Neural crest cell (in vitro differentiated cells): ENCODE data around the gene SLC5A6. TPM values are rescaled to one million over a fixed set of nuclear protein-coding genes. Genes with fewer than 3 reads are reported as not detected.
"Not testable (repeated sequence)": the region's sequence is repeated elsewhere in the genome, so short reads cannot be mapped to it uniquely, and the experiment has no call there.

Experiments
- DNase-seq: peaks from one replicate; pipeline ENCODE4 v3.0.0; 2021; ENCODE audit warnings: low read depth, mixed read lengths, low spot score
- H3K27ac Mint-ChIP-seq: one replicate; pipeline ENCODE4 v1.8.0; 2021; ENCODE audit warnings: mild to moderate bottlenecking, mixed read lengths; ENCODE audit not compliant: unreplicated experiment
- H3K27me3 Mint-ChIP-seq: 2 replicates; pipeline ENCODE4 v1.8.0; 2021; ENCODE audit warnings: low read depth, mild to moderate bottlenecking, mixed read lengths
- H3K36me3 Mint-ChIP-seq: 2 replicates; pipeline ENCODE4 v1.8.0; 2021; ENCODE audit warnings: low read depth, mild to moderate bottlenecking, mixed read lengths
- H3K4me1 Mint-ChIP-seq: 2 replicates; pipeline ENCODE4 v1.8.0; 2021; ENCODE audit warnings: mixed read lengths
- H3K4me3 Mint-ChIP-seq: one replicate; pipeline ENCODE4 v1.8.0; 2021; ENCODE audit warnings: mild to moderate bottlenecking, mixed read lengths
- H3K9me3 Mint-ChIP-seq: 2 replicates; pipeline ENCODE4 v1.8.0; 2021; ENCODE audit warnings: mixed read lengths
- CTCF ChIP-seq: fragments of 200-600 bp; sonication (generic); conservative IDR thresholded peaks from 2 replicates; pipeline ENCODE4 v1.5.0; 2021; ENCODE audit warnings: antibody characterized with exemption, mild to moderate bottlenecking
- total RNA-seq: library from RNA; stranded (reverse); gene quantifications from 2 replicates; pipeline ENCODE4 v1.2.1, GENCODE V29; 2021

The SLC5A6 gene
- total RNA-seq, 1 donor from 2014 or later = 140 TPM

- TF ChIP-seq CTCF = no peak
- Mint-ChIP-seq H3K4me1 (no peaks in the 10 kb centered on the region), H3K27ac (no peak overlapping the region), H3K27me3 (peaks cover 19% of the 10 kb centered on the region), H3K9me3 (no peaks in the 10 kb centered on the region), H3K4me3 (no peak overlapping the region), H3K36me3 (no peaks in the 10 kb centered on the region)
- no peak for DNase-seq
Observed at GRCh38 chr2:27184115-27184514, 28.0 kb downstream of the SLC5A6 start.

- H3K9me3 Mint-ChIP-seq = no peaks in the 10 kb centered on the region
- no peaks in the 10 kb centered on the region for H3K4me1 Mint-ChIP-seq
- H3K27ac Mint-ChIP-seq = no peak overlapping the region
- DNase-seq = no peak
- no peak for TF ChIP-seq CTCF
- H3K27me3 Mint-ChIP-seq = peaks cover 24% of the 10 kb centered on the region
- no peaks in the 10 kb centered on the region for H3K36me3 Mint-ChIP-seq
- no peak overlapping the region for H3K4me3 Mint-ChIP-seq
Observed at GRCh38 chr2:27182346-27182745, 29.7 kb downstream of the SLC5A6 start.

GRCh38 chr2:27179344-27180000 lies 32.6 kb downstream of the SLC5A6 start:
- no peak for TF ChIP-seq CTCF

GRCh38 chr2:27178469-27178868 lies 33.6 kb downstream of the SLC5A6 start:
- no peak overlapping the region for H3K4me3 Mint-ChIP-seq
- no peak for TF ChIP-seq CTCF
- H3K9me3 Mint-ChIP-seq = no peaks in the 10 kb centered on the region
- H3K27ac Mint-ChIP-seq = no peak overlapping the region
- DNase-seq = no peak
- no peaks in the 10 kb centered on the region for H3K36me3 Mint-ChIP-seq
- no peaks in the 10 kb centered on the region for H3K4me1 Mint-ChIP-seq
- H3K27me3 Mint-ChIP-seq = peaks cover 22% of the 10 kb centered on the region

More at GRCh38 chr2:27179344-27180000, 32.6 kb downstream of the SLC5A6 start:
- H3K4me1 Mint-ChIP-seq = no peaks in the 10 kb centered on the region
- no peaks in the 10 kb centered on the region for H3K9me3 Mint-ChIP-seq
- H3K27me3 Mint-ChIP-seq = peaks cover 25% of the 10 kb centered on the region
- no peak overlapping the region for H3K27ac Mint-ChIP-seq
- no peaks in the 10 kb centered on the region for H3K36me3 Mint-ChIP-seq
- H3K4me3 Mint-ChIP-seq = no peak overlapping the region
- DNase-seq = no peak

- H3K9me3 Mint-ChIP-seq = no peaks in the 10 kb centered on the region
- no peak for TF ChIP-seq CTCF
Observed at GRCh38 chr2:27177441-27178351, 34.4 kb downstream of the SLC5A6 start.

GRCh38 chr2:27175781-27176180 lies 36.3 kb downstream of the SLC5A6 start:
- H3K9me3 Mint-ChIP-seq, DNase-seq, H3K4me3 Mint-ChIP-seq, H3K36me3 Mint-ChIP-seq, H3K4me1 Mint-ChIP-seq, H3K27ac Mint-ChIP-seq: not testable (repeated sequence)
- H3K27me3 Mint-ChIP-seq = peaks cover 20% of the 10 kb centered on the region

More at GRCh38 chr2:27177441-27178351, 34.4 kb downstream of the SLC5A6 start:
- no peaks in the 10 kb centered on the region for H3K36me3 Mint-ChIP-seq
- H3K27me3 Mint-ChIP-seq = peaks cover 22% of the 10 kb centered on the region
- H3K4me3 Mint-ChIP-seq = no peak overlapping the region
- H3K4me1 Mint-ChIP-seq = no peaks in the 10 kb centered on the region
- no peak overlapping the region for H3K27ac Mint-ChIP-seq
- DNase-seq = no peak
